NK-92 (cell line): ENCODE data around the gene UBE2O.

ENCODE experiments used
- DNase-seq: peaks from one replicate; lab custom pipeline; 2025; ENCODE audit not compliant: unreplicated experiment; lab: John Stamatoyannopoulos, UW

Gene UBE2O

DNA sequence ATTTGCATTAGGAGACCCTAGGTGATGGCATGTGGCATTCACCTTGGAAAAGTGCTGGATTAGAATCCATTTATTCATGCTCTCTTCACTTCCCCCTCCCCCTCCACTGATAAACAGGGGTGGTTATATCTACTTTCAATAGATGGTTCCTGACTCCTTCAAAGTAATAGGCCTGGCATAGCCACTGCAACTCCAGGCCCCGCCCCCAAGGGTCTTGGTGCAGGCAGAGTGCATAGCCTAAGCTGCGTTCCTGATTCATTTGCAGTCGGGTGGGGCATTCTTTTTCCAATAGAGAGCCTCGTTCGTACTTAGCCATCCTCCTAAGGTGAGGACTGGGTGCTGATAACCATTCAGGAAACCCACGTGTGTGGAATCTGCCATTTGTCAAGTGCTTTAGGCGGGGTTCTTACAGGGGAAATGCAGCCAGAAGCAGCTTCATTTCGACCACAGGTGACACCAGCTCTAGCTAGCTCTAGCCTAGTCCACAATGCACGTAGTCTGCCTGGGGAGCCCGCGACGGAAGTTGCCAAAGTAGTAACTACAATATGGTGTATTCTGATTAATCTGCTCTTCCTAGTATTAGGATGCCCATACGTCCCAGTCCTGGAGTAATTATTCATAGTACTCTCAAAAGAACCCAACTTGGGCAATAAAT lies 11.1 kb downstream of the UBE2O start:
- no peak for DNase-seq

GRCh38 chr17:76440751-76441362 lies 12.1 kb downstream of the UBE2O start:
- DNase-seq: no peak

GRCh38 chr17:76439314-76439928 lies 13.5 kb downstream of the UBE2O start:
- DNase-seq: no peak

GRCh38 chr17:76438906-76439305 lies 14.0 kb downstream of the UBE2O start:
- DNase-seq: no peak

DNA sequence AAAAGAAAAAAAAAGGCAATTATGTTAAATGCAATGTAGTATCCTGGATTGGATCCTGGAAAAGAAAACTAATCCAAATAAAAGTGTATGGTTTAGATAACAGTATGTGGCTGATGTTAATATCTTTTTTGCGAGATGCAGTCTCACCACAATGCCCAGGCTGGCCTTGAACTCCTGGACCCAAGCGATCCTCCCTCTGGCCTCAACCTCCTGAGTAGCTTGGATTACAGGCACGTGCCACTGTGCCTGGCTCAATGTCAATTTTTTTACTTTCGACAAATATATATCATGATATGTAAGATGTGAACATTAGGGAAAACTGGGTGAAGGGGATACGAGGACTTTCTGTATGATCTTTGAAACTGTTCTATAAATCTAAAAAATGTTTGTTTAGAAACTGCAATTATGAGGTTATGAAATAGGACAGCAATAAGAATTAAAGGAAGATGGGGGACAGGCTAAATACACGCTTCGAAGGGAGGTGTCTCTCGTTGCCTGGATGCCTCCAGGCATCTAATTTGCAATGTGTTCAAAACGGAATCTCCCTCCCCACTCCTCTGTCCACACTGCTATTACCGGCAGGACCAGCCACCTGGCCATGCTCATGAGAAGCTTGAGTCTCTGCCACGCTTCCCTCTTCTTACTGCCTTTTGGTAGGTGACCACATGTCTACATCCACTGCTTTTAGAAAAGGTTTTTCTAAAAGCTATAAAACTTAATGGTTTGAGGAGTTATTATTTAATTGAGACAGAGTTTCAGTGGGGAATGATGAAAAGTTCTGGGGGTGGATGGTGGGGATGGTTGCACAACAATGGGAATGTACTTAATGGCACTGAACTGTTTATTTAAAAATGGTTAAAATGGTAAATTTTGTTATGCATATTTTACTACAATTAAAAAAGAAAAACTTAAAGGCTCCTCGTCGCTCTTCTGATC lies 15.2 kb downstream of the UBE2O start:
- no peak for DNase-seq

DNA sequence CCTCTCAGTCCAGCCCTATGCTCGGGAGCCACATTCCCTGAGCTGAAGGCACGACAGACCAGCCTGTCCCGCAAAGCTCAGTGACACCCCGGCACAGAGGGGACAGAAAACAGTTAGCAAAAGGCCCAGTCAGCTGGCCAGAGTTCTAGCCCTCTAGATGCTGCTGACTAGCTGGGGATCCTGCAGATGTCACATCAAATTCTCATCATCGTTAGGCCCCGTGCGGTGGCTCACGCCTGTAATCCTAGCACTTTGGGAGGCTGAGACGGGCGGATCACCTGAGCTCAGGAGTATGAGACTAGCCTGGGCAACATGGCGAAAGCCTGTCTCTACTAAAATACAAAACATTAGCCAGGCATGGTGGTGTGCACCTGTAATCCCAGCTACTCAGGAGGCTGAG lies 17.2 kb downstream of the UBE2O start:
- no peak for DNase-seq

GRCh38 chr17:76434870-76435269 lies 18.1 kb downstream of the UBE2O start:
- no peak for DNase-seq

GRCh38 chr17:76433693-76434092 lies 19.3 kb downstream of the UBE2O start:
- no peak for DNase-seq

- no peak for DNase-seq
These were observed 20.1 kb downstream of the UBE2O start for GRCh38 chr17:76432712-76433336.

DNA sequence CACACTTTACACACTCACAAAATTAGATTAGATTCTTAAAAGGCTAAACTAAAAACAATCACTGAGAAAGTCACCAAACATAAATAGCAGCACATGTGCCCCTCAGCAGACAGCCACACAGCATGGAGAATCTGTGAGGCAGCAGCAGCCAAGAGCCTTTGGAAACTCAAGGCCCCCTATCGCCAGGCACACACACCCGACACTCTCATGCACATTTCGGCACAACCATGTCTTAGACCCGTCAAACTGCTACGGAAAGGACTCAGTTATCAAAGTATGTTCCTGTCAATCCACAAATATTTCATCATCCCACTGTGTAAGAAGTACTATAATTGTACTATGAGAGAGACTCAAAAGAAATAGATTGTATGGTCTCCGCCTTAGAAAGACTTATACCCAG lies 20.9 kb downstream of the UBE2O start:
- DNase-seq: no peak

- no peak for DNase-seq
These were observed 21.4 kb downstream of the UBE2O start for GRCh38 chr17:76431509-76431908.

- no peak for DNase-seq
These were observed 24.4 kb downstream of the UBE2O start for GRCh38 chr17:76428511-76428910.

DNA sequence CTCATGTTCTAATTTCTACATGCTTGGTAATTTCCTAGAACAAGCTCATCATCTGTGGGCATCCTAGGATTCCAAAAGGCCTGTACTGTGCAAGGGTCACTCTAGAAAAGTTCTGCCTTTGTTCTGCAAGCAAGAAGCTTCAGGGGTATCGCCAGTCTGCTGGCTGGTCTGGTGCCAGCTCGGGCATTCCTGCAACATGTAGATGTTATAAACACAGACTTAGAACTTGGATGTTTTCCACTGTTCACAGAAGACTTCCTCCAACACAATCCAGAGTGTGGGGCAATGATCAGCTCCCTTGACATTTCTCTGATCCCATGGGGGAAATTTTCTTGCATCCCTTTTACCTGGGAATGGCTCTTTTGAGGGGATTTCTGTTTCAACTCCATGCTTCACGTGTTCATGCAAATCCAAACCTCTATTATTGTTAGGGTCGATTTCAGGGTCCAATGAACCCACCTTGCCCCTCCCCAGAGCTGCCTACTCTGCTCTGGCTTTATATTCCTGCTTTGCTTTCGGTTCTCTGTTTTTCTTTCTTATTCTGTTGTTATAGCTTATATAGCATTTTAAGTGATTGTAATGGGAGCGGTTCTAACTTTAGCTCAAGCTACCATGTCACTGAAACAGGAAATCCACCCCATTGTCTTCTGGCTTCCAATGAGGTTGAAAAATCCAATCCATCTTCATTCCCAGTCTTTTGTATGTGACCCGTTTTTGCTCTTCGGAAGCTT lies 25.3 kb downstream of the UBE2O start:
- no peak for DNase-seq

DNA sequence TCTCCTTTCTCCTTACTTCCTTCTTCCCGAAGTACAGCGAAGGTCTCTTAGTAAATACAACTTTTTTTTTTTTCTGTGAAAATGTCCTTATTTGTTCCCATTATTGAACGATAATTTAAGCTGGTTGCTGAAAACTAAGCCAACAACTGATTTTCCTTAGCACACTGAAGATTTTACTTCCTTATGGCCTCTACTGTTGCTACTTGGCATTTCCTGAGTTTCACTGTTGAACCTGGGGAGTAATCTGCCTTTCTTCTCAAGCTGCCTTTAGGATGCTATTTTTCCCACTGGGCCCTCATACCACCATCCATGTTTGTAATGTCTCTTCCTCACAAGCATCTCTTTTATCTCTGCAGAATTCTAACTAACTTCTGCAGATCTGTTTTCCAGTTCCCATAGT lies 26.1 kb downstream of the UBE2O start:
- DNase-seq: no peak

- DNase-seq: no peak
These were observed 30.1 kb downstream of the UBE2O start for GRCh38 chr17:76422860-76423259.

- DNase-seq: no peak
These were observed 30.5 kb downstream of the UBE2O start for GRCh38 chr17:76422406-76422805.

DNA sequence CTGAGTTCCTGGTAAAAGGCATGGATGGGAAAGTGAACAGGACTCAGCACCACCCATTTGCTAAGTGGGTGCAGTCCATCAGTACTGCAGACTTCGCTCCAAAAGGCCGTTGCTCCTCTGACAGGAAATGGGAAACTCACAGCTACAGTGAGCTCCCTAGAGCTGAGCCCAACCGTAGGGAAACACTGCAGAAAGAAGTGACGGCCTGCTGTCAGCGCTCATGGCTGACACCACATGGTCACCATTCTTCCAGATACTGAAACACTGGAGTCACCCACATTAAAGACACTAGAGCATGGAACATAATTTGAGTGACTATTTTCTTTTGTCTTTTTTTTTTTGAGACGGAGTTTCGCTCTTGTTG lies 31.9 kb downstream of the UBE2O start:
- DNase-seq: no peak

DNA sequence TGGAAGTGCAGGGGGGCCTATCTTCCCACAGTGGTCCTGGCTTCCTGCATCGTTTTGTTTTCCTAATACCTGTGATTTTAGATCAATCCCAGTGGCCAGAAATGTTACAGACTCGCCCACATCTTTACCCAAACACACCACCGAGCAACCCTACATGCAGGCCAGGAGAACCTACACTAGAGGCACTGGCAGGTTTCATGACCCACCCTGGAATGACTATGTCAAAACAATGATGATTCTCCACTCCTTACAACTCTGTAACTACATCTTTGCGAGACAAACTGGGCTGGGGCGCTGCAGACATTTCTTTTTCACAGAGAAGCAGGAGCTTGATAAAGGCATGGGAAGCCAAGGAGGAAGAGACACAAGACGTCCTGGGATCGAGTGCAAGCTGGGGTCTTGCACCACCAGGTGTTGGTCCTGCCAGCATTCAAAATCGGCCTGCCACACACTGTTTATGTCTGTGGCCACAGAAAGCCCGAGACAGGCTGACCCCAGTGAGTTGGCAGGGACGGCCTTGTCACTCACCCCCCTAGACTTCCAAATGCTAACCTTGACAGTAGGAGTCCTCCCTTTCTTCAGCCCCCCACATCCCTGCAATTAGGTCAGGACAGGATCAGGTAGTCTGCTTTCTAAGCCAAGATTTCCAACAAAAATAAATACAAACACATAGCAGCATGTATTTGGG lies 32.5 kb downstream of the UBE2O start:
- DNase-seq: no peak

DNA sequence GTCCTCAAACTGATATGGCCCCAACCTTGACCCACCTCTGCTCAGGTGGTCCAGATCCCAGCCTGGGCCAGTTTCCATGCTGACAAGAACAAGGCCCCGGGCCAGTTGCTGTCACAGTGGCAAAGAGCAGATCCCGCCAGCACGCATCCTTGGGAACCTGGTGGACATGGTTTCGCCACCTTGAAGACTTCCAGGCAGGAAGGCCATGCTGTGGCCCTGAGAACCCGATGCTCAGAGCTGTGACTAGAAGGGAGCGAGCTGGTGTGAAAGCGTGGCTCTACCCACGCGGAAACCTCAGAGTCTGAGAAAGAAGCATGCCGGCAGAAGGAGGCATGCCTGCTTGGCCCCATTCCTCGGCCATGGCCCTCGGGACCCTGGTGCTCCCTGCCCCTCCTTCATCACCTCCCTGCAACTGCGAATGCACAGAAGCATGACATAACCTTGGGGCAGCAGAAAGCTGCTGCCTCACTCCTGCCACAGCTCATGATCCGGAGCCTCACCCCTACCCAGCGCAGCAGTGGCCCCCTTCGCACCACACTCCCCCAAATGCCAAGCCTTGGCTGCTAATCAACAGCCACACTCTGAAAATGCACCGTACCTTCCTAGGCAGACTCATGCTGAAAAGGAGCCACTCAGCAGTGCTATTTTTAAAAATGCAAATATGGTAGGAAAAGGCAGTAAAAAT lies 33.2 kb downstream of the UBE2O start:
- DNase-seq: no peak
